Central memory CD8-positive, alpha-beta T cell (primary cell): ENCODE results near the gene PPIC.

Experiments used
- ATAC-seq: fragments of 150-1000 bp; cut with Tn5 transposase; replicated peaks from 2 replicates; pipeline ENCODE4 v1.10.0; 2022; ENCODE audit warnings: mild to moderate bottlenecking, moderate FRiP score, moderate number of reproducible peaks; ENCODE audit not compliant: poor library complexity, severe bottlenecking; ENCODE audit errors: extremely low read depth
- DNase-seq, 2 donors: peaks; one replicate each; pipeline ENCODE4 v3.0.0; 2021; ENCODE audit warnings: low spot score in 2 of 2
- H3K27ac Mint-ChIP-seq: one replicate; pipeline ENCODE4 v1.8.0; 2022; ENCODE audit warnings: low read depth, mild to moderate bottlenecking, moderate library complexity, mixed read lengths
- H3K27me3 Mint-ChIP-seq: one replicate; pipeline ENCODE4 v1.8.0; 2022; ENCODE audit warnings: mixed read lengths
- H3K36me3 Mint-ChIP-seq: one replicate; pipeline ENCODE4 v1.8.0; 2022; ENCODE audit warnings: mild to moderate bottlenecking, moderate library complexity, mixed read lengths; ENCODE audit not compliant: insufficient read depth
- H3K4me1 Mint-ChIP-seq: one replicate; pipeline ENCODE4 v1.8.0; 2022; ENCODE audit warnings: mixed read lengths
- H3K4me3 Mint-ChIP-seq: one replicate; pipeline ENCODE4 v1.8.0; 2022; ENCODE audit warnings: mild to moderate bottlenecking, moderate library complexity, mixed read lengths
- H3K9me3 Mint-ChIP-seq: one replicate; pipeline ENCODE4 v1.8.0; 2022; ENCODE audit warnings: mixed read lengths

Gene PPIC

GRCh38 chr5:123036391-123037103, at the start of gene PPIC:
TSS of gene PPIC (minus strand) at chr5:123036725. CDS start at chr5:123036625, 100 bp downstream.
- no peaks in the 10 kb centered on the region for H3K9me3 Mint-ChIP-seq
- H3K4me1 Mint-ChIP-seq = peaks cover 14% of the 10 kb centered on the region
- H3K27me3 Mint-ChIP-seq = peaks cover 74% of the 10 kb centered on the region
- peak within 1 kb of the TSS; percentile 61 for H3K4me3 Mint-ChIP-seq
- H3K27ac Mint-ChIP-seq = no peak within 1 kb of the TSS
- DNase-seq = no peak
- ATAC-seq = no peak
- H3K36me3 Mint-ChIP-seq = peaks cover 2% of the 10 kb centered on the region

GRCh38 chr5:123085638-123086286, 49.2 kb upstream of the PPIC start:
- Mint-ChIP-seq H3K27me3 (peaks cover 81% of the 10 kb centered on the region), H3K9me3 (no peaks in the 10 kb centered on the region), H3K4me3 (no peak overlapping the region), H3K27ac (no peak overlapping the region), H3K4me1 (peaks cover 8% of the 10 kb centered on the region), H3K36me3 (peaks cover 2% of the 10 kb centered on the region)
- DNase-seq (no peak), ATAC-seq (no peak)

GRCh38 chr5:123084730-123085605, 48.4 kb upstream of the PPIC start:
- H3K4me1 Mint-ChIP-seq = peaks cover 8% of the 10 kb centered on the region
- H3K27ac Mint-ChIP-seq = no peak overlapping the region
- ATAC-seq (no peak), DNase-seq (no peak)
- no peak overlapping the region for H3K4me3 Mint-ChIP-seq
- peaks cover 2% of the 10 kb centered on the region for H3K36me3 Mint-ChIP-seq
- peaks cover 84% of the 10 kb centered on the region for H3K27me3 Mint-ChIP-seq
- H3K9me3 Mint-ChIP-seq = no peaks in the 10 kb centered on the region

GRCh38 chr5:123083298-123083697, 46.8 kb upstream of the PPIC start:
- no peak for ATAC-seq
- no peak overlapping the region for H3K4me3 Mint-ChIP-seq
- no peak overlapping the region for H3K27ac Mint-ChIP-seq
- no peaks in the 10 kb centered on the region for H3K36me3 Mint-ChIP-seq
- H3K9me3 Mint-ChIP-seq = no peaks in the 10 kb centered on the region
- H3K4me1 Mint-ChIP-seq = peaks cover 8% of the 10 kb centered on the region
- DNase-seq = no peak
- peaks cover 86% of the 10 kb centered on the region for H3K27me3 Mint-ChIP-seq

GRCh38 chr5:123080215-123080614, 43.7 kb upstream of the PPIC start:
- H3K4me1 Mint-ChIP-seq = no peaks in the 10 kb centered on the region
- peaks cover 86% of the 10 kb centered on the region for H3K27me3 Mint-ChIP-seq
- H3K9me3 Mint-ChIP-seq = no peaks in the 10 kb centered on the region
- no peak overlapping the region for H3K4me3 Mint-ChIP-seq
- H3K27ac Mint-ChIP-seq = no peak overlapping the region
- no peaks in the 10 kb centered on the region for H3K36me3 Mint-ChIP-seq
- no peak for ATAC-seq
- no peak for DNase-seq

- Mint-ChIP-seq H3K27me3 (peaks cover 75% of the 10 kb centered on the region), H3K4me1 (no peaks in the 10 kb centered on the region), H3K36me3 (no peaks in the 10 kb centered on the region), H3K27ac (no peak overlapping the region), H3K4me3 (no peak overlapping the region), H3K9me3 (no peaks in the 10 kb centered on the region)
- no peak for DNase-seq
- ATAC-seq = no peak
Observed at GRCh38 chr5:123075521-123076163, 39.1 kb upstream of the PPIC start.

GRCh38 chr5:123068368-123068938, 31.9 kb upstream of the PPIC start:
- H3K4me3 Mint-ChIP-seq = no peak overlapping the region
- no peaks in the 10 kb centered on the region for H3K4me1 Mint-ChIP-seq
- ATAC-seq (no peak), DNase-seq (no peak)
- H3K27ac Mint-ChIP-seq = no peak overlapping the region
- H3K27me3 Mint-ChIP-seq = peaks cover 51% of the 10 kb centered on the region
- peaks cover 2% of the 10 kb centered on the region for H3K36me3 Mint-ChIP-seq
- H3K9me3 Mint-ChIP-seq = no peaks in the 10 kb centered on the region

GRCh38 chr5:123066016-123066415, 29.5 kb upstream of the PPIC start:
- no peak overlapping the region for H3K27ac Mint-ChIP-seq
- ATAC-seq = no peak
- H3K36me3 Mint-ChIP-seq = peaks cover 2% of the 10 kb centered on the region

GRCh38 chr5:123059455-123059854, 22.9 kb upstream of the PPIC start:
- no peaks in the 10 kb centered on the region for H3K4me1 Mint-ChIP-seq
- peaks cover 15% of the 10 kb centered on the region for H3K9me3 Mint-ChIP-seq
- no peak for ATAC-seq
- H3K4me3 Mint-ChIP-seq = no peak overlapping the region
- DNase-seq = no peak
- H3K27ac Mint-ChIP-seq = no peak overlapping the region
- H3K27me3 Mint-ChIP-seq = peaks cover 37% of the 10 kb centered on the region
- H3K36me3 Mint-ChIP-seq = no peaks in the 10 kb centered on the region

More at GRCh38 chr5:123066016-123066415, 29.5 kb upstream of the PPIC start:
- H3K27me3 Mint-ChIP-seq = peaks cover 40% of the 10 kb centered on the region
- no peaks in the 10 kb centered on the region for H3K4me1 Mint-ChIP-seq
- DNase-seq = no peak
- H3K9me3 Mint-ChIP-seq = peaks cover 9% of the 10 kb centered on the region
- H3K4me3 Mint-ChIP-seq = no peak overlapping the region

GRCh38 chr5:123051206-123051605, 14.7 kb upstream of the PPIC start:
- H3K27me3 Mint-ChIP-seq = peaks cover 83% of the 10 kb centered on the region
- H3K4me3 Mint-ChIP-seq = no peak overlapping the region

GRCh38 chr5:123047706-123048105, 11.2 kb upstream of the PPIC start:
- Mint-ChIP-seq H3K4me1 (no peaks in the 10 kb centered on the region), H3K4me3 (no peak overlapping the region), H3K27ac (no peak overlapping the region), H3K36me3 (no peaks in the 10 kb centered on the region), H3K9me3 (no peaks in the 10 kb centered on the region), H3K27me3 (peaks cover 85% of the 10 kb centered on the region)
- DNase-seq (no peak), ATAC-seq (no peak)

More at GRCh38 chr5:123051206-123051605, 14.7 kb upstream of the PPIC start:
- H3K9me3 Mint-ChIP-seq = peaks cover 6% of the 10 kb centered on the region
- ATAC-seq = no peak
- H3K27ac Mint-ChIP-seq = no peak overlapping the region
- DNase-seq = no peak
- no peaks in the 10 kb centered on the region for H3K4me1 Mint-ChIP-seq
- no peaks in the 10 kb centered on the region for H3K36me3 Mint-ChIP-seq

GRCh38 chr5:123046222-123046621, 9.7 kb upstream of the PPIC start:
- H3K36me3 Mint-ChIP-seq = no peaks in the 10 kb centered on the region
- H3K9me3 Mint-ChIP-seq = no peaks in the 10 kb centered on the region
- ATAC-seq (no peak), DNase-seq (no peak)
- H3K4me1 Mint-ChIP-seq = no peaks in the 10 kb centered on the region
- peaks cover 76% of the 10 kb centered on the region for H3K27me3 Mint-ChIP-seq
- H3K27ac Mint-ChIP-seq = no peak overlapping the region
- no peak overlapping the region for H3K4me3 Mint-ChIP-seq
